HepG2 (cell line): Measurements from ENCODE around the gene ADAMTS13. TPM values are rescaled to one million over a fixed set of nuclear protein-coding genes. Genes with fewer than 3 reads are reported as not detected.

Source experiments
- DMAP1 ChIP-seq: IDR thresholded peaks from 2 replicates; pipeline ENCODE4 v1.6.1; 2016
- GATA4 ChIP-seq: sonication (generic); IDR thresholded peaks from 2 replicates; pipeline ENCODE4 v1.6.1; 2016; ENCODE audit warnings: antibody characterized with exemption, low read depth, borderline replicate concordance
- IRF2 ChIP-seq: IDR thresholded peaks from 2 replicates; pipeline ENCODE4 v1.6.1; 2018; ENCODE audit warnings: missing genetic modification reagents, missing compliant biosample characterization
- MEIS2 ChIP-seq: sonication (generic); formaldehyde crosslinking; IDR thresholded peaks from 2 replicates; pipeline ENCODE4 v1.9.0; 2021; ENCODE audit warnings: mild to moderate bottlenecking, missing genetic modification reagents
- NFE2 ChIP-seq: sonication (generic); formaldehyde crosslinking; IDR thresholded peaks from 2 replicates; pipeline ENCODE4 v1.4.0; 2020; ENCODE audit warnings: missing genetic modification reagents
- NFRKB ChIP-seq: fragments of 450-650 bp; IDR thresholded peaks from 2 replicates; pipeline ENCODE4 v1.6.1; 2017
- NR2F2 ChIP-seq: IDR thresholded peaks from 2 replicates; pipeline ENCODE4 v1.6.1; 2012; ENCODE audit warnings: low read depth, inconsistent platforms, borderline replicate concordance
- PHF20 ChIP-seq: sonication (generic); formaldehyde crosslinking; IDR thresholded peaks from 2 replicates; pipeline ENCODE4 v1.5.0; 2020; ENCODE audit warnings: mild to moderate bottlenecking, missing genetic modification reagents
- PRPF4 ChIP-seq: fragments of 200-400 bp; formaldehyde crosslinking; IDR thresholded peaks from 2 replicates; pipeline ENCODE4 v1.6.1; 2016; ENCODE audit warnings: low read length, low read depth; ENCODE audit not compliant: poor library complexity, severe bottlenecking
- RARA ChIP-seq: IDR thresholded peaks from 2 replicates; pipeline ENCODE4 v1.6.1; 2016; ENCODE audit warnings: missing genetic modification reagents, missing compliant biosample characterization
- RELA ChIP-seq: sonication (generic); formaldehyde crosslinking; IDR thresholded peaks from 2 replicates; pipeline ENCODE4 v1.4.0; 2020; ENCODE audit warnings: missing genetic modification reagents
- SAP130 ChIP-seq: IDR thresholded peaks from 2 replicates; pipeline ENCODE4 v1.6.1; 2016; ENCODE audit warnings: low read depth
- SOX6 ChIP-seq, 2 experiments: fragments of 450-650 bp in 1 of 2; sonication (generic) in 1 of 2; formaldehyde crosslinking in 1 of 2; IDR thresholded peaks; 2 replicates each; pipeline versions ENCODE4 v1.4.0 to v1.6.1; 2017 to 2020; ENCODE audit warnings: antibody characterized with exemption in 1 of 2, mild to moderate bottlenecking in 1 of 2, missing genetic modification reagents in 1 of 2
- STAG1 ChIP-seq: sonication (generic); formaldehyde crosslinking; IDR thresholded peaks from 2 replicates; pipeline ENCODE4 v1.4.0; 2020; ENCODE audit warnings: missing genetic modification reagents
- ZBTB21 ChIP-seq: sonication (generic); formaldehyde crosslinking; IDR thresholded peaks from 2 replicates; pipeline ENCODE4 v1.4.0; 2020; ENCODE audit warnings: missing genetic modification reagents
- ZBTB25 ChIP-seq: IDR thresholded peaks from 2 replicates; pipeline ENCODE4 v1.6.1; 2018; ENCODE audit warnings: missing genetic modification reagents
- ZFP36 ChIP-seq: fragments of 150-350 bp; IDR thresholded peaks from 2 replicates; pipeline ENCODE4 v1.6.1; 2018; ENCODE audit warnings: borderline replicate concordance, low read length, low read depth; ENCODE audit not compliant: partially characterized antibody
- ZNF337 ChIP-seq: sonication (generic); formaldehyde crosslinking; IDR thresholded peaks from 2 replicates; pipeline ENCODE4 v1.5.1; 2020; ENCODE audit warnings: missing genetic modification reagents, low read depth, mild to moderate bottlenecking, borderline replicate concordance
- ZNF430 ChIP-seq: sonication (generic); formaldehyde crosslinking; IDR thresholded peaks from 2 replicates; pipeline ENCODE4 v1.9.0; 2021; ENCODE audit warnings: mild to moderate bottlenecking, missing genetic modification reagents
- ZNF570 ChIP-seq: sonication (generic); formaldehyde crosslinking; IDR thresholded peaks from 2 replicates; pipeline ENCODE4 v1.4.0; 2020; ENCODE audit warnings: mild to moderate bottlenecking, missing genetic modification reagents, borderline replicate concordance
- ZNF687 ChIP-seq: sonication (generic); formaldehyde crosslinking; IDR thresholded peaks from 2 replicates; pipeline ENCODE4 v1.5.1; 2020; ENCODE audit warnings: mild to moderate bottlenecking, missing genetic modification reagents, moderate library complexity
- ZNF747 ChIP-seq: sonication (generic); formaldehyde crosslinking; IDR thresholded peaks from 2 replicates; pipeline ENCODE4 v1.8.1; 2023; ENCODE audit warnings: missing genetic modification reagents, mild to moderate bottlenecking, borderline replicate concordance
- ZNF768 ChIP-seq: sonication (generic); formaldehyde crosslinking; IDR thresholded peaks from 2 replicates; pipeline ENCODE4 v1.4.0; 2020; ENCODE audit warnings: missing genetic modification reagents
- ZNF773 ChIP-seq: sonication (generic); formaldehyde crosslinking; IDR thresholded peaks from 2 replicates; pipeline ENCODE4 v1.4.0; 2020; ENCODE audit warnings: missing genetic modification reagents, borderline replicate concordance
- ZSCAN20 ChIP-seq: sonication (generic); formaldehyde crosslinking; IDR thresholded peaks from 2 replicates; pipeline ENCODE4 v1.4.0; 2020; ENCODE audit warnings: missing genetic modification reagents, mild to moderate bottlenecking, borderline replicate concordance
- polyA plus RNA-seq, 8 experiments: library from polyadenylated mRNA; depleted of rRNA in 3 of 8; stranded (reverse) in 7 of 8; unstranded in 1 of 8; fragments of >200 nt; fragmentation: Illumina TruSeq in 4 of 8; extraction: Trizol in 4 of 8; gene quantifications; 2 replicates each; pipeline versions ENCODE4 v1.2.1 to v1.2.3, GENCODE V29; 2011 to 2016; ENCODE audit warnings: low read depth in 4 of 8, missing spikeins in 1 of 8, mixed read lengths in 1 of 8; ENCODE audit not compliant: insufficient read depth in 1 of 8
- total RNA-seq, 5 experiments: library from RNA; depleted of rRNA; stranded (reverse); fragments of >200 nt; fragmentation: Illumina TruSeq; extraction: Trizol; gene quantifications; 2 replicates each; pipeline ENCODE4 v1.2.3, GENCODE V29; 2016; ENCODE audit warnings: low read depth in 1 of 5

The ADAMTS13 gene
- total and polyA plus RNA-seq, 2 of the 13 experiments (the other 11 are each of a cell fraction or from before 2014, with no cell fraction given) = 0.91 to 4.5 TPM

- no peak for TF ChIP-seq ZNF570 (CRISPR knock-in tag)
- no peak for TF ChIP-seq PRPF4
- no peak for TF ChIP-seq ZNF430 (CRISPR knock-in tag)
- TF ChIP-seq ZBTB21 (CRISPR knock-in tag) = no peak
- TF ChIP-seq PHF20 (CRISPR knock-in tag) = no peak
- peak; percentile 21; the same call in 1 of the 2 replicates for TF ChIP-seq IRF2
- no peak for TF ChIP-seq NR2F2
- peak; percentile 27; the same call in 1 of the 2 replicates for TF ChIP-seq RARA (CRISPR knock-in tag)
- TF ChIP-seq ZNF687 (CRISPR knock-in tag) = peak; percentile 37
- TF ChIP-seq NFE2 = no peak
- TF ChIP-seq ZSCAN20 (CRISPR knock-in tag) = no peak
- no peak for TF ChIP-seq NFRKB
- TF ChIP-seq SAP130 (CRISPR knock-in tag) = peak; percentile 45
- peak; percentile 31 for TF ChIP-seq STAG1
- no peak for TF ChIP-seq RELA
- TF ChIP-seq GATA4 = no peak
- TF ChIP-seq ZNF773 (CRISPR knock-in tag) = no peak
- TF ChIP-seq SOX6 (IDR thresholded peaks at IDR 0.05) = no peak
- TF ChIP-seq SOX6 (CRISPR knock-in tag; IDR thresholded peaks at IDR 0.05) = no peak
- TF ChIP-seq DMAP1 = no peak
- no peak for TF ChIP-seq ZNF337
- TF ChIP-seq MEIS2 (CRISPR knock-in tag) = no peak
- no peak for TF ChIP-seq ZBTB25 (CRISPR knock-in tag)
- TF ChIP-seq ZFP36 = no peak
- peak; percentile 74 for TF ChIP-seq ZNF768 (CRISPR knock-in tag)
- TF ChIP-seq ZNF747 = no peak
Measured at GRCh38 chr9:133458643-133459312, 36.6 kb downstream of the ADAMTS13 start (continued).
